IMR-90 (cell line): ENCODE data around the gene PINLYP. TPM values are rescaled to one million over a fixed set of nuclear protein-coding genes. Genes with fewer than 3 reads are reported as not detected.
A peak's percentile ranks its signal among the peaks of the same experiment; 100 is the strongest.

Experiments
- ATAC-seq: fragments of 200-7000 bp; cut with Tn5 transposase; 2 replicates; pipeline ENCODE4 v1.9.1; 2020; ENCODE audit warnings: low read depth, mild to moderate bottlenecking, moderate library complexity
- BruUV-seq: library from RNA; stranded (reverse); fragments of 400-500 nt; replicated peaks from 2 replicates; lab custom pipeline; 2021; lab: Mats Ljungman, UMichigan
- CTCF ChIA-PET: fragments of 300-600 bp; formaldehyde crosslinking; extraction: SDS; loops from one replicate; lab custom pipeline; 2021; ENCODE audit warnings: antibody characterized with exemption; lab: Yijun Ruan, JAX
- POLR2A ChIA-PET: fragments of 300-600 bp; sonication (Branson Sonifier 250); formaldehyde crosslinking; loops from one replicate; lab custom pipeline; 2022; ENCODE audit warnings: antibody characterized with exemption; ENCODE audit not compliant: unreplicated experiment; lab: Charles Lee
- DNase-seq: peaks from one replicate; pipeline ENCODE4 v3.0.0; 2013
- H2AFZ ChIP-seq: replicated peaks from 2 replicates; pipeline ENCODE3; 2013; ENCODE audit warnings: low read length, mild to moderate bottlenecking; ENCODE audit not compliant: poor library complexity
- H2AK5ac ChIP-seq: 2 replicates; pipeline ENCODE4 v1.6.1; 2013; ENCODE audit warnings: low read depth, low read length, inconsistent platforms
- H2AK9ac ChIP-seq: replicated peaks from 2 replicates; pipeline ENCODE3; 2013; ENCODE audit warnings: mild to moderate bottlenecking, low read depth, low read length, moderate library complexity; ENCODE audit not compliant: poor library complexity
- H2BK120ac ChIP-seq: 2 replicates; pipeline ENCODE4 v1.6.1; 2013; ENCODE audit warnings: low read depth, low read length, inconsistent platforms
- H2BK15ac ChIP-seq: 3 replicates; pipeline ENCODE4 v1.6.1; 2013; ENCODE audit warnings: low read depth, low read length, inconsistent platforms
- H2BK20ac ChIP-seq: 2 replicates; pipeline ENCODE4 v1.6.1; 2013; ENCODE audit warnings: low read depth, mild to moderate bottlenecking, inconsistent platforms, low read length, moderate library complexity
- H2BK5ac ChIP-seq: 2 replicates; pipeline ENCODE4 v1.6.1; 2013; ENCODE audit warnings: mild to moderate bottlenecking, low read depth, low read length, inconsistent platforms; ENCODE audit not compliant: poor library complexity, severe bottlenecking
- H3K14ac ChIP-seq: replicated peaks from 2 replicates; pipeline ENCODE4 v1.6.1; 2013; ENCODE audit warnings: low read depth, low read length, inconsistent platforms
- H3K18ac ChIP-seq: 2 replicates; pipeline ENCODE4 v1.6.1; 2013; ENCODE audit warnings: low read depth, low read length, control low read depth
- H3K23ac ChIP-seq: 2 replicates; pipeline ENCODE4 v1.6.1; 2013; ENCODE audit warnings: low read depth, low read length, inconsistent platforms
- H3K27ac ChIP-seq: 2 replicates; pipeline ENCODE4 v1.5.1; 2013; ENCODE audit warnings: mild to moderate bottlenecking, control low read depth, low read length; ENCODE audit not compliant: insufficient read depth
- H3K27me3 ChIP-seq: 2 replicates; pipeline ENCODE4 v1.6.1; 2013; ENCODE audit warnings: low read length; ENCODE audit not compliant: control insufficient read depth, insufficient read depth
- H3K36me3 ChIP-seq: 2 replicates; pipeline ENCODE4 v1.6.1; 2013; ENCODE audit warnings: low read length, mixed read lengths; ENCODE audit not compliant: control insufficient read depth, insufficient read depth
- H3K4ac ChIP-seq: 2 replicates; pipeline ENCODE4 v1.6.1; 2013; ENCODE audit warnings: low read depth, low read length, inconsistent platforms
- H3K4me1 ChIP-seq: 2 replicates; pipeline ENCODE4 v1.6.1; 2013; ENCODE audit warnings: low read length, mixed read lengths; ENCODE audit not compliant: control insufficient read depth, insufficient read depth
- H3K4me2 ChIP-seq: 2 replicates; pipeline ENCODE4 v1.6.1; 2013; ENCODE audit warnings: low read depth, mild to moderate bottlenecking, control low read depth, low read length, moderate library complexity
- H3K4me3 ChIP-seq: 2 replicates; pipeline ENCODE4 v1.5.1; 2013; ENCODE audit warnings: low read depth, mild to moderate bottlenecking, control low read depth, low read length, moderate library complexity; ENCODE audit not compliant: insufficient read depth
- H3K56ac ChIP-seq: 2 replicates; pipeline ENCODE4 v1.6.1; 2013; ENCODE audit warnings: low read length, inconsistent platforms; ENCODE audit not compliant: insufficient read depth; ENCODE audit errors: extremely low read depth
- H3K79me1 ChIP-seq, 2 experiments: 2 replicates each; pipeline ENCODE4 v1.6.1; 2013; ENCODE audit warnings: low read length in 2 of 2, inconsistent platforms in 1 of 2, low read depth in 1 of 2
- H3K9ac ChIP-seq: 2 replicates; pipeline ENCODE4 v1.6.1; 2013; ENCODE audit warnings: low read depth, low read length, control low read depth
- H3K9me1 ChIP-seq: 2 replicates; pipeline ENCODE4 v1.6.1; 2013; ENCODE audit warnings: low read length, inconsistent platforms; ENCODE audit not compliant: insufficient read depth
- H3K9me3 ChIP-seq: 2 replicates; pipeline ENCODE4 v1.6.1; 2013; ENCODE audit warnings: low read length; ENCODE audit not compliant: control insufficient read depth, insufficient read depth
- H4K20me1 ChIP-seq: 2 replicates; pipeline ENCODE4 v1.6.1; 2013; ENCODE audit warnings: low read length, inconsistent platforms; ENCODE audit not compliant: insufficient read depth
- H4K5ac ChIP-seq: 2 replicates; pipeline ENCODE4 v1.6.1; 2013; ENCODE audit warnings: mild to moderate bottlenecking, low read depth, low read length, control low read depth
- H4K8ac ChIP-seq, 2 experiments: 2 replicates each; pipeline ENCODE4 v1.6.1; 2013; ENCODE audit warnings: low read depth in 2 of 2, low read length in 2 of 2, control low read depth in 1 of 2, inconsistent platforms in 1 of 2
- H4K91ac ChIP-seq: 2 replicates; pipeline ENCODE4 v1.6.1; 2013; ENCODE audit warnings: low read depth, low read length, inconsistent platforms; ENCODE audit not compliant: insufficient read depth
- BHLHE40 ChIP-seq: fragments of 150-350 bp; IDR thresholded peaks from 2 replicates; pipeline ENCODE4 v1.6.1; 2016; ENCODE audit warnings: mild to moderate bottlenecking, low read depth, low read length
- CEBPB ChIP-seq: IDR thresholded peaks from 2 replicates; pipeline ENCODE4 v1.6.1; 2012; ENCODE audit warnings: low read depth, low read length, improper control_type of control experiment
- FOS ChIP-seq: fragments of 150-350 bp; IDR thresholded peaks from 2 replicates; pipeline ENCODE4 v1.6.1; 2016; ENCODE audit warnings: low read depth, low read length
- MXI1 ChIP-seq: IDR thresholded peaks from 2 replicates; pipeline ENCODE4 v1.6.1; 2012; ENCODE audit warnings: low read depth, mild to moderate bottlenecking, low read length, moderate library complexity, borderline replicate concordance
- NFE2L2 ChIP-seq: fragments of 150-350 bp; IDR thresholded peaks from 2 replicates; pipeline ENCODE4 v1.6.1; 2016; ENCODE audit warnings: low read depth, mild to moderate bottlenecking, low read length
- POLR2A ChIP-seq: IDR thresholded peaks from 2 replicates; pipeline ENCODE4 v1.6.1; 2012; ENCODE audit warnings: mild to moderate bottlenecking, low read depth, low read length
- RAD21 ChIP-seq: IDR thresholded peaks from 2 replicates; pipeline ENCODE4 v1.6.1; 2012; ENCODE audit warnings: low read length, improper control_type of control experiment
- RCOR1 ChIP-seq: IDR thresholded peaks from 2 replicates; pipeline ENCODE4 v1.6.1; 2012; ENCODE audit warnings: mild to moderate bottlenecking, low read length, improper control_type of control experiment; ENCODE audit not compliant: insufficient replicate concordance
- RFX5 ChIP-seq: IDR thresholded peaks from 2 replicates; pipeline ENCODE4 v1.8.0; 2012; ENCODE audit warnings: low read depth, mild to moderate bottlenecking, low read length, moderate library complexity
- SMC3 ChIP-seq: fragments of 150-350 bp; IDR thresholded peaks from 2 replicates; pipeline ENCODE4 v1.6.1; 2016; ENCODE audit warnings: low read depth, mild to moderate bottlenecking, antibody characterized with exemption, low read length, moderate library complexity
- WGBS, 2 experiments: methylation state at CpG; one replicate each; pipeline versions ENCODE4 v1.1.5 to v1.1.7; 2013; ENCODE audit warnings: missing lambda C conversion rate in 2 of 2; ENCODE audit not compliant: insufficient read length in 1 of 2; ENCODE audit errors: extremely low coverage in 2 of 2; 5-methylcytosine and 5-hydroxymethylcytosine counted together
- dilution Hi-C: fragments of 300-500 bp; cut with HindIII; formaldehyde crosslinking; loops from one replicate; pipeline ENCODE4 v1.14.3; 2018; ENCODE audit warnings: low sequenced_read_pairs; ENCODE audit not compliant: unreplicated experiment
- in situ Hi-C: fragments of 300-500 bp; cut with MboI; formaldehyde crosslinking; loops from 3 replicates; pipeline ENCODE4 v1.14.3; 2019; ENCODE audit warnings: low sequenced_read_pairs, inconsistent platforms, mixed read lengths
- intact Hi-C: fragments of 100-400 bp; cut with micrococcal nuclease; formaldehyde crosslinking; loops from 2 replicates; pipeline ENCODE4 v1.10.0; 2022
- polyA plus RNA-seq, 3 experiments: library from polyadenylated mRNA; depleted of rRNA; stranded (reverse); fragments of >200 nt; gene quantifications; 2 replicates each; pipeline ENCODE4 v1.2.3, GENCODE V29; 2012; ENCODE audit warnings: low replicate concordance in 1 of 3
- total RNA-seq: library from RNA; depleted of rRNA; stranded (reverse); fragments of >200 nt; gene quantifications from 2 replicates; pipeline ENCODE4 v1.2.3, GENCODE V29; 2012
- TF ChIP-seq, protein P1 (sequence below): fragments of 150-350 bp; IDR thresholded peaks from 2 replicates; pipeline ENCODE4 v1.6.1; 2017; ENCODE audit warnings: mild to moderate bottlenecking, antibody characterized with exemption, low read length, low read depth
- TF ChIP-seq, protein P2 (sequence below): fragments of 150-350 bp; IDR thresholded peaks from 2 replicates; pipeline ENCODE4 v1.6.1; 2016; ENCODE audit warnings: low read depth, mild to moderate bottlenecking, low read length, moderate library complexity, borderline replicate concordance

The PINLYP gene
- total and polyA plus RNA-seq, 2 of the 4 experiments (the other 2 are of a cell fraction), result 0.54 to 1.4 TPM

DNA sequence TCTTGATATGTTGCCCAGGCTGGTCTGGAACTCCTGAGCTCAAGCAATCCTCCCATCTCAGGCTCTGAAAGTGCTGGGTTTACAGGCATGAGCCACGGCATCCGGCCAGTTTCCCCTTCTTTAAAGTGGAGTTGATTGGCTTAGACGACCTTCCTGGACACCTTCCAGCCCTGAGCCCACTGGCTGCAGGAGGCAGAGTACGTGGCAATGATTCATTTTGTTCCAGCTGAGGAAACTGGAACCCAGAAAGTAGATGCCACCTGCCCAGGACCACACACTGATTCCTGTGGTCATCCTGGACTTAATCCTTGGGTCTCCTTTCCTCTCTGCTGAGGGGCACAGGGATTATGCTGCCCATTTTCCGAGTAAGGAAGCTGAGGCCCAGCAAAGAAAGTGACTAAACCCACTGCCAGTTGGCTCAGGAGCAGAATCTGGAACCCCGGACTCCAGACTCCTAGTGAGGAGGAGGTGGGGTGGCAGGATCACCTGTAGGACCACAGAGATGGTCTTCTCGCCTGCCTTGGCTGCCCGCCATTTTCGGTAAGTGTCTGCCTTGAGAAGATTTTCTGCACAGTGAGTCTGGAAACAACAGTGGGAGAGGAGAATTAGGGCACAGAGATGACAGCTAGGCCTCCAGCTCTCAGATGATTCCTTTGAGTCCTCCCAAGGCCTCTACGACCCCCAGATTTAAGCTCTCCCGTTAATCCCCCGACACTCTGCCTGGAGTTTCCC lies 1.0 kb upstream of the PINLYP start (continued):
- TF ChIP-seq FOS, result no peak
- TF ChIP-seq MXI1, result no peak

DNA sequence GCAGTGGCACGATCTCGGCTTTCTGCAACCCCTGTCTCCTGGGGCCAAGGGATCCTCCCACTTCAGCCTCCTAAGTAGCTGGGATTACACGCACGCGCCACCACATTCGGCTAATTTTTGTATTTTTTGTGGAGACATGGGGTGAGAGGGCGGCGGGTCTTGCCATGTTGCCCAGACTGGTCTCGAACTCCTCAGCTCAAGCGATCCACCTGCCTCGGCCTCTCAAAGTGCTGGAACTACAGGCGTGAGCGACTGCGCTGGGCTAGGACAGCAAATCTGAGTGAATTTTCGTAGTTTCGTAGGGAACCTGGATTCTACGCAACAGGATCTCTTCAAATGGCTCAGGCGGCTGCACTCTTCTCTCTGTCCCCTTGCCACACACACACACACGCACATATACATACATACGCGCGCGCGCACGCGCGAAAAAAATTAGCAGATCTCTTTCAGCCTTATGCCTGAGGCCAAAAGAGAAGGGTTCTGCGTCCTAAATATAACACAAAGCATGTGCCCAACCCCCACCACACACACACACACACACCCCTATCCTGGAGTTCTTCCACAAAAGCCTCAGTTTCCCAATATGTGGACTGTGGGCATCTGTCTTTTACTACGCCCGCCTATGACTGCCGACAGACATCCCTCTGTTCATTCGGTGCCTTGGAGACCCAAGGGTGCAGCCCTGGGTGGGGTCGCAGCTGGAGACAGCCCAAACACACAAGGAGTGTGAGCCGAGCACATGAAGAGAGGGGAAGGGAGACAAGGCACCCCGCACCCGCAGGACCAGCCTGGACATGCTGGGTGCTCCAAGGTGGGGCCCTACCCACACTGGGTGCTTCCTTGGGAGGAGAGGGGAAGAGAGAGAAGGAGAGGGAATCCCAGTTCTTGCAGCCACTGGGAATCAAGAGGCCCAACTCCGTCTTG lies 616 bp downstream of the PINLYP start:
- DNase-seq (no peak), ATAC-seq (peak; percentile 3; the same call in 1 of the 2 replicates)
- H2AK9ac ChIP-seq, result no peak overlapping the region
- in situ Hi-C loops, result no loop called here
- 0 out of 2 replicates have a peak overlapping the region, but pooled peaks have one; percentile 68 for H3K14ac ChIP-seq
- dilution Hi-C loops, result no loop called here
- no peaks in the 10 kb centered on the region for H4K20me1 ChIP-seq
- no peak overlapping the region; the same call in 1 of the 2 replicates for H3K18ac ChIP-seq
- H3K4me2 ChIP-seq, result peak overlapping the region; percentile 47
- BruUV-seq, result no TSS peak
- no peak overlapping the region for H2BK20ac ChIP-seq
- H2AFZ ChIP-seq, result peak overlapping the region; percentile 83
- ChIA-PET CTCF (no interaction called here), POLR2A (no interaction called here)
- H4K5ac ChIP-seq, result peak overlapping the region; percentile 5
- 67 to 97% methylated on average over 6 to 13 of the region's 37 CpGs for WGBS, 2 experiments
- peak overlapping the region; percentile 13; the same call in 1 of the 2 replicates for H3K4me3 ChIP-seq
- no peak overlapping the region for H2BK120ac ChIP-seq
- peaks cover 3% of the 10 kb centered on the region; the same call in 1 of the 2 replicates for H3K9me1 ChIP-seq
- peaks cover 5% of the 10 kb centered on the region for H3K4me1 ChIP-seq
- H3K4ac ChIP-seq, result peak overlapping the region; percentile 26
- H3K9me3 ChIP-seq, result no peaks in the 10 kb centered on the region
- no peak overlapping the region for H4K91ac ChIP-seq
- H3K23ac ChIP-seq, result no peak overlapping the region
- H2BK15ac ChIP-seq, result no peak overlapping the region
- H4K8ac ChIP-seq, result peak overlapping the region; percentile 10 to 79
- H3K27me3 ChIP-seq, result no peaks in the 10 kb centered on the region
- no peak overlapping the region for H3K56ac ChIP-seq
- peak overlapping the region; percentile 25 for H2BK5ac ChIP-seq
- H3K79me1 ChIP-seq, result peaks cover 20 to 41% of the 10 kb centered on the region in 2 experiments
- peak overlapping the region; percentile 13; the same call in 1 of the 2 replicates for H3K27ac ChIP-seq
- intact Hi-C loops, result loop anchor here (1.0 kb wide), 1 partner anchor 20 kb away; the partner anchor contains the start of genes IRGQ and ZNF576
- H3K9ac ChIP-seq, result peak overlapping the region; percentile 13; the same call in 1 of the 2 replicates
- H3K36me3 ChIP-seq, result 0 out of 2 replicates have a peak, but pooled peaks cover 1% of the 10 kb centered on the region
- H2AK5ac ChIP-seq, result peak overlapping the region; percentile 13; the same call in 1 of the 2 replicates
- TF ChIP-seq SMC3, result no peak
- no peak for TF ChIP-seq MXI1
- no peak for TF ChIP-seq RAD21
- TF ChIP-seq RCOR1, result no peak
- TF ChIP-seq RFX5, result no peak
- TF ChIP-seq BHLHE40, result no peak
- no peak for TF ChIP-seq NFE2L2
- TF ChIP-seq, protein P1, sequence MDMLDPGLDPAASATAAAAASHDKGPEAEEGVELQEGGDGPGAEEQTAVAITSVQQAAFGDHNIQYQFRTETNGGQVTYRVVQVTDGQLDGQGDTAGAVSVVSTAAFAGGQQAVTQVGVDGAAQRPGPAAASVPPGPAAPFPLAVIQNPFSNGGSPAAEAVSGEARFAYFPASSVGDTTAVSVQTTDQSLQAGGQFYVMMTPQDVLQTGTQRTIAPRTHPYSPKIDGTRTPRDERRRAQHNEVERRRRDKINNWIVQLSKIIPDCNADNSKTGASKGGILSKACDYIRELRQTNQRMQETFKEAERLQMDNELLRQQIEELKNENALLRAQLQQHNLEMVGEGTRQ, result no peak
- no peak for TF ChIP-seq POLR2A
- TF ChIP-seq CEBPB, result no peak
- TF ChIP-seq, protein P2, sequence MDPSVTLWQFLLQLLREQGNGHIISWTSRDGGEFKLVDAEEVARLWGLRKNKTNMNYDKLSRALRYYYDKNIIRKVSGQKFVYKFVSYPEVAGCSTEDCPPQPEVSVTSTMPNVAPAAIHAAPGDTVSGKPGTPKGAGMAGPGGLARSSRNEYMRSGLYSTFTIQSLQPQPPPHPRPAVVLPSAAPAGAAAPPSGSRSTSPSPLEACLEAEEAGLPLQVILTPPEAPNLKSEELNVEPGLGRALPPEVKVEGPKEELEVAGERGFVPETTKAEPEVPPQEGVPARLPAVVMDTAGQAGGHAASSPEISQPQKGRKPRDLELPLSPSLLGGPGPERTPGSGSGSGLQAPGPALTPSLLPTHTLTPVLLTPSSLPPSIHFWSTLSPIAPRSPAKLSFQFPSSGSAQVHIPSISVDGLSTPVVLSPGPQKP, result no peak
- TF ChIP-seq FOS, result no peak
